ENCODE measurements around the gene ZNF628.

Gene ZNF628

GRCh38 chr19:55464662-55465054 lies 11.8 kb upstream of the ZNF628 start, which contains the start of gene C19orf85:
TSS of gene C19orf85 (minus strand) at chr19:55464751. CDS start at chr19:55464554, 197 bp downstream.
- WGBS (ENCODE audit: extremely low coverage, insufficient coverage, insufficient read length), result no CpG with 5 or more reads among the region's 14 CpGs
- H2AK5ac ChIP-seq (ENCODE audit: low read length), result no peak within 1 kb of the TSS
- H3K4me3 ChIP-seq (ENCODE audit: low read depth, low read length), result no peak within 1 kb of the TSS
- H3K79me1 ChIP-seq (ENCODE audit: low read length), result peaks cover 6% of the 10 kb centered on the region
- no peaks in the 10 kb centered on the region for H3K27me3 ChIP-seq (ENCODE audit: insufficient read depth, low read length)
- H4K12ac ChIP-seq (ENCODE audit: low read depth, low read length), result no peak within 1 kb of the TSS
- no peak within 1 kb of the TSS for H3K18ac ChIP-seq (ENCODE audit: low read length)
- no peak within 1 kb of the TSS for H3K9ac ChIP-seq (ENCODE audit: low read length)
- H4K91ac ChIP-seq (ENCODE audit: low read depth, low read length), result no peak within 1 kb of the TSS
- no peak within 1 kb of the TSS for H2BK120ac ChIP-seq (ENCODE audit: insufficient read depth, low read length, poor library complexity)
- no peak within 1 kb of the TSS for H2AFZ ChIP-seq (ENCODE audit: insufficient read depth, low read length, poor library complexity)
- H3K27ac ChIP-seq (ENCODE audit: low read depth, low read length), result no peak within 1 kb of the TSS
- H3K79me2 ChIP-seq (ENCODE audit: control insufficient read depth, insufficient read depth, low read length, poor library complexity), result peaks cover 3% of the 10 kb centered on the region
- no peak within 1 kb of the TSS for H3K14ac ChIP-seq (ENCODE audit: low read length)
- H3K4ac ChIP-seq (ENCODE audit: low read depth, low read length), result no peak within 1 kb of the TSS
- H3K23ac ChIP-seq (ENCODE audit: low read length), result no peak within 1 kb of the TSS
- H3K4me2 ChIP-seq (ENCODE audit: low read length), result no peak within 1 kb of the TSS
- H3K36me3 ChIP-seq (ENCODE audit: control insufficient read depth in 1 of 2, insufficient read depth in 2 of 2, low read length in 2 of 2), result no peaks in the 10 kb centered on the region
- no peak within 1 kb of the TSS for H4K8ac ChIP-seq (ENCODE audit: low read depth, low read length)
- H3K9me3 ChIP-seq (ENCODE audit: insufficient read depth, low read depth, low read length), result no peaks in the 10 kb centered on the region
- no peak within 1 kb of the TSS for H2BK12ac ChIP-seq (ENCODE audit: low read length)
- peaks cover 9 to 15% of the 10 kb centered on the region in 2 experiments for H3K4me1 ChIP-seq (ENCODE audit: control insufficient read depth in 1 of 2, insufficient read depth in 2 of 2, low read length in 2 of 2)
- no peak within 1 kb of the TSS for H2BK5ac ChIP-seq (ENCODE audit: low read depth, low read length, poor library complexity)
- DNase-seq, result no peak

DNA sequence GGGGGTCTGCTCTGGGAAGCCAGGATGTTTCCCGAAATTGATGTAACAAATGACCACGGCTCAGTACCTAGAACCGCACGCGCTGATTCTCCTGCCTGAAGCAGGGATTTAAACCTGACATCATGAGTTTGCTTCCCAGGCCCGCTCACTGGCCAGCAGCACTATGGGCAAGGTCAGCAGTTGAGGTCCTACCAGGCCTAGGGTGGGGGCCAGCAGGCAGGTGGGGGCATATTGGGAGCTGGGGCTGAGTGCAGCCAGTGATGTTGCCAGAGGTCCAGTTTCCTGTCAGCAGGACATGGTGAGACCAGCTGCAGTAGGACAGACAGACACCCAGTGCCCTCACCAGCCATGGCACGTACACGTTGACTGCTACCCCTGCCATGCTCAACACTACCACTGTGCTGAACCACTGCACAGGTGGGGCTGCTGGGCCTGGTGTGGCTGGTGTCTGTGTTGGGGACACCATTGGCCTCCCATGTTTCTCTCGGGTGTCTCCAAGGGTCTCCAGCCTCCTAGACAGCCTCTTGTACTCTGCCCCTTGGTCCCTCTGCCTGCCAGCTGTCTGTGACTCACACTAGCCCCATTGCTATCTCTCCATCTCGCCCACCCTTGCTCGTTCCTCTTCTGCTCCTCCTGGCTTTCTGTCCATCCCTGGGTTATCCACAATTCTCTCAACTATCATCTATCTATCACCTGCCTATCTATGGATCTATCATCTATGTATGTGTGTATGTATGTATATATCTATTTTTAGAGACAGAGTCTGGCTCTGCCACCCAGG lies 10.8 kb upstream of the ZNF628 start:
- Histone ChIP-seq H3K79me1 (ENCODE audit: low read length) (peaks cover 6% of the 10 kb centered on the region), H2BK120ac (ENCODE audit: insufficient read depth, low read length, poor library complexity) (no peak overlapping the region), H2BK5ac (ENCODE audit: low read depth, low read length, poor library complexity) (no peak overlapping the region), H3K4me1 (ENCODE audit: control insufficient read depth in 1 of 2, insufficient read depth in 2 of 2, low read length in 2 of 2) (peaks cover 9 to 14% of the 10 kb centered on the region in 2 experiments), H3K23ac (ENCODE audit: low read length) (no peak overlapping the region), H4K91ac (ENCODE audit: low read depth, low read length) (no peak overlapping the region), H3K9me3 (ENCODE audit: insufficient read depth, low read depth, low read length) (no peaks in the 10 kb centered on the region), H2AFZ (ENCODE audit: insufficient read depth, low read length, poor library complexity) (no peak overlapping the region), H3K36me3 (ENCODE audit: control insufficient read depth in 1 of 2, insufficient read depth in 2 of 2, low read length in 2 of 2) (no peaks in the 10 kb centered on the region), H3K79me2 (ENCODE audit: control insufficient read depth, insufficient read depth, low read length, poor library complexity) (peaks cover 3% of the 10 kb centered on the region), H3K27ac (ENCODE audit: low read depth, low read length) (no peak overlapping the region), H3K9ac (ENCODE audit: low read length) (no peak overlapping the region), H2AK5ac (ENCODE audit: low read length) (no peak overlapping the region), H2BK12ac (ENCODE audit: low read length) (no peak overlapping the region), H3K4me3 (ENCODE audit: low read depth, low read length) (no peak overlapping the region), H3K14ac (ENCODE audit: low read length) (no peak overlapping the region), H3K4ac (ENCODE audit: low read depth, low read length) (no peak overlapping the region), H3K27me3 (ENCODE audit: insufficient read depth, low read length) (no peaks in the 10 kb centered on the region), H4K12ac (ENCODE audit: low read depth, low read length) (no peak overlapping the region), H4K8ac (ENCODE audit: low read depth, low read length) (no peak overlapping the region), H3K4me2 (ENCODE audit: low read length) (no peak overlapping the region), H3K18ac (ENCODE audit: low read length) (no peak overlapping the region)
- no peak for DNase-seq
- WGBS (ENCODE audit: extremely low coverage, insufficient coverage, insufficient read length), result no CpG with 5 or more reads among the region's 11 CpGs

- no peak overlapping the region for H2BK120ac ChIP-seq (ENCODE audit: insufficient read depth, low read length, poor library complexity)
- H2AFZ ChIP-seq (ENCODE audit: insufficient read depth, low read length, poor library complexity), result no peak overlapping the region
- H4K12ac ChIP-seq (ENCODE audit: low read depth, low read length), result no peak overlapping the region
- no peak overlapping the region for H3K9ac ChIP-seq (ENCODE audit: low read length)
- no peaks in the 10 kb centered on the region for H3K9me3 ChIP-seq (ENCODE audit: insufficient read depth, low read depth, low read length)
- H3K27me3 ChIP-seq (ENCODE audit: insufficient read depth, low read length), result no peaks in the 10 kb centered on the region
- H3K14ac ChIP-seq (ENCODE audit: low read length), result no peak overlapping the region
- no peak overlapping the region for H3K4me2 ChIP-seq (ENCODE audit: low read length)
- no peak overlapping the region for H3K18ac ChIP-seq (ENCODE audit: low read length)
- peaks cover 4% of the 10 kb centered on the region for H3K79me1 ChIP-seq (ENCODE audit: low read length)
- H3K27ac ChIP-seq (ENCODE audit: low read depth, low read length), result no peak overlapping the region
- no peak overlapping the region for H3K4ac ChIP-seq (ENCODE audit: low read depth, low read length)
- no peak overlapping the region for H4K8ac ChIP-seq (ENCODE audit: low read depth, low read length)
- H2BK12ac ChIP-seq (ENCODE audit: low read length), result no peak overlapping the region
- DNase-seq, result no peak
- peaks cover 2% of the 10 kb centered on the region for H3K79me2 ChIP-seq (ENCODE audit: control insufficient read depth, insufficient read depth, low read length, poor library complexity)
- H3K4me3 ChIP-seq (ENCODE audit: low read depth, low read length), result no peak overlapping the region
- H2BK5ac ChIP-seq (ENCODE audit: low read depth, low read length, poor library complexity), result no peak overlapping the region
- H4K91ac ChIP-seq (ENCODE audit: low read depth, low read length), result no peak overlapping the region
- no peak overlapping the region for H2AK5ac ChIP-seq (ENCODE audit: low read length)
- H3K36me3 ChIP-seq (ENCODE audit: control insufficient read depth in 1 of 2, insufficient read depth in 2 of 2, low read length in 2 of 2), result no peaks in the 10 kb centered on the region
- no CpG with 5 or more reads among the region's 4 CpGs for WGBS (ENCODE audit: extremely low coverage, insufficient coverage, insufficient read length)
- H3K23ac ChIP-seq (ENCODE audit: low read length), result no peak overlapping the region
- H3K4me1 ChIP-seq (ENCODE audit: control insufficient read depth in 1 of 2, insufficient read depth in 2 of 2, low read length in 2 of 2), result peaks cover 7 to 8% of the 10 kb centered on the region in 2 experiments
Measured at GRCh38 chr19:55466241-55466614, 10.2 kb upstream of the ZNF628 start.

DNA sequence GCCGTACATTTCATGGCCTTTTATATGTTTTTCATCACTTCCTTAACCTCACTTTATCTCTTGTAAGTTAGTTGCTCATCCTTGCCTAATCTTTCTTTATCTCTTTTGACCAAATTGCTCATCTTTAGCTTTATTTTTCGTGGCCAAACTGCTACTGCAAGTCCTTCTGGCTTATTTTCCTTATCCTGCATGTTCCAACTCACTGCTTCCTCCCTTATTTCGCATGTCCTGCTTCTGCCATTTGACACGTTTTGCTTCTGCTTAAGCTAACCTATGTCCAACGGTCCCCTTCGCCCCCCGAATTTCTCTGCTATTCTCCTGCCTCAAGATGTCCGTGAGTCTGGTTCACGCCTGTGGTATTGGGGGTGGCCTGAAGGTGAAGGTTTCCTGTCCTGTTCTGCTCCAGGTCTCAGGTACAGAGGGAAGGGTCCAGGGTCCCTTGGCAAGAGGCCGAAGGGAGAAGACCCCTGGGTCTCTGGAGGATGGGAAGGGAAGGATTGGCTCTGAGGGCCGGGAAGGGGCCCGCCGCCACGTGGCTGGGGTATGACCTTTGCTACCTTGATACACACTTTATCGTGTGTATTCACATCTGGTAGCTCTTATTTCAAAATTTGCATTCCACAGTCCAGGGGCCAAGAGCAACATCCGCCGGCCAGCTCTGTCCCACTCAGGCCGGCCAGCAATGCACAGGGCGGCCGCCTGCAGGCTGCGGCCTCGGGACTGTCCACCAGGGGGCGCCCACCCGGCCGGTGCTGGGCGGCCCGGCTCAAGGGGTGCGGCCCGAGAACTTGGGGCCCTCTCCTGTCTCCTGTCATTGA lies 9.0 kb upstream of the ZNF628 start:
- peak overlapping the region; percentile 59 for H2AFZ ChIP-seq (ENCODE audit: insufficient read depth, low read length, poor library complexity)
- H4K12ac ChIP-seq (ENCODE audit: low read depth, low read length), result peak overlapping the region; percentile 56
- no peak overlapping the region for H3K9ac ChIP-seq (ENCODE audit: low read length)
- H3K18ac ChIP-seq (ENCODE audit: low read length), result no peak overlapping the region
- H2BK120ac ChIP-seq (ENCODE audit: insufficient read depth, low read length, poor library complexity), result no peak overlapping the region
- WGBS (ENCODE audit: extremely low coverage, insufficient coverage, insufficient read length), result no CpG with 5 or more reads among the region's 29 CpGs
- no peaks in the 10 kb centered on the region for H3K9me3 ChIP-seq (ENCODE audit: insufficient read depth, low read depth, low read length)
- H4K91ac ChIP-seq (ENCODE audit: low read depth, low read length), result no peak overlapping the region
- no peaks in the 10 kb centered on the region for H3K79me1 ChIP-seq (ENCODE audit: low read length)
- no peaks in the 10 kb centered on the region for H3K79me2 ChIP-seq (ENCODE audit: control insufficient read depth, insufficient read depth, low read length, poor library complexity)
- no peaks in the 10 kb centered on the region for H3K36me3 ChIP-seq (ENCODE audit: control insufficient read depth in 1 of 2, insufficient read depth in 2 of 2, low read length in 2 of 2)
- no peak overlapping the region for H2BK12ac ChIP-seq (ENCODE audit: low read length)
- no peaks in the 10 kb centered on the region for H3K27me3 ChIP-seq (ENCODE audit: insufficient read depth, low read length)
- peak in 1 of 2 donors; percentile 52 for DNase-seq
- no peak overlapping the region for H2AK5ac ChIP-seq (ENCODE audit: low read length)
- H3K4me3 ChIP-seq (ENCODE audit: low read depth, low read length), result no peak overlapping the region
- H4K8ac ChIP-seq (ENCODE audit: low read depth, low read length), result peak overlapping the region; percentile 46
- H2BK5ac ChIP-seq (ENCODE audit: low read depth, low read length, poor library complexity), result no peak overlapping the region
- peaks cover 3% of the 10 kb centered on the region in 2 experiments for H3K4me1 ChIP-seq (ENCODE audit: control insufficient read depth in 1 of 2, insufficient read depth in 2 of 2, low read length in 2 of 2)
- no peak overlapping the region for H3K4me2 ChIP-seq (ENCODE audit: low read length)
- no peak overlapping the region for H3K4ac ChIP-seq (ENCODE audit: low read depth, low read length)
- no peak overlapping the region for H3K27ac ChIP-seq (ENCODE audit: low read depth, low read length)
- H3K23ac ChIP-seq (ENCODE audit: low read length), result no peak overlapping the region
- H3K14ac ChIP-seq (ENCODE audit: low read length), result no peak overlapping the region
